Measurements from ENCODE around the gene PRLH. TPM values are rescaled to one million over a fixed set of nuclear protein-coding genes. Genes with fewer than 3 reads are reported as not detected.
A peak's percentile ranks its signal among the peaks of the same experiment; 100 is the strongest.
"Not testable (repeated sequence)": the region's sequence is repeated elsewhere in the genome, so short reads cannot be mapped to it uniquely, and the experiment has no call there.

The PRLH gene
- total RNA-seq, 1 donor from 2014 or later: not detected

DNA sequence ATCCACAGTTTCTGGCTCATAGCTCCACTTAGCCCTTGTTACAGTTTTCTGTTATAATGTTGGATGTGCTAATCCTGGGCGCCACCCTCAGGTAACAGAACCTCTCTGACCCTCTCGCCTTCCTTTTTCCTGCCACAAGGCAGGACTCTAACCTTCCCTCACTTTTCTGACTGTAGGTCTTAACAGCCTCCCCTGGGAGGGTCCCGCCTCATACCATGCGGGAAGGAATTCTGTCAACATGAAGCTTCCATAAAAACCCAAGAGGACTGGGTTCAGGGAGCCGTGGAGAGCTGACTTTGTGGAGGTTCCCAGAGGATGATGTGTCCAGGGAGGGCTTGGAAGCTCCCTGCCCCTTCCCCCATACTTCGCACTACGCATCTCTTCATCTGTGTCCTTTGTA lies 36.0 kb downstream of the PRLH start:
- DNase-seq: no peak

GRCh38 chr2:237603049-237603717 lies 36.8 kb downstream of the PRLH start:
- DNase-seq: no peak

DNA sequence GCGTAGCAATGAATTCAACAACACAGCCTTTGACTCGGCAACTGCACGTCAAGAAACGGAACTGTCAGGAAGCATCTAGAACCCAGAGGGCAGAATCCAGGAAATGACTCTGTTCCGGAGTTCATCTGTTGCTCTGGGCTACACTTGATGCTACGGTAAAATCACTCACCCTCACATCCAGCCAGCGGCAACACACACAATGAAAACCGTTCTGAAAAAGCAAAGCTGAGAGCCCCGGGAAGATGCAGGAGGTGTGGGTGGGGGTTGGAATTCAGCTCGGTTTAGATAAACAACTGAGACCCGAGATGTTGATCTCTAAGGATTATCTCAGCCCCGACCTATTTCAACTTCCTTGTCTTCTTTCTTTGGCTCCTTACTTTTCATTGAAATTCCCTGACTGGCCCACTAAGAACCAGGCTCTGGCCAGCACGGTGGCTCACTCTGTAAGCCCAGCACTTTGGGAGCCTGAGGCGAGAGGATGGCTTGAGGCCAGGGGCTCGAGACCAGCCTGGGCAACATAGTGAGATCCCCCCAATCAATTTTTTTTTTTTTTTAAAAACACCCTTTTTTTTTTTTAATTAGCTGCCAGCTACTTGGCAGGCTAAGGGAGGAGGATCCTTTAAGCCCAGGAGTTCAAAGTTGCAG lies 37.5 kb downstream of the PRLH start:
- no peak for DNase-seq

GRCh38 chr2:237604391-237604790 lies 38.0 kb downstream of the PRLH start:
- no peak for DNase-seq

GRCh38 chr2:237604960-237605359 lies 38.6 kb downstream of the PRLH start:
- DNase-seq: no peak

- not testable (repeated sequence) for DNase-seq
Measured at GRCh38 chr2:237606522-237606921, 40.1 kb downstream of the PRLH start.

DNA sequence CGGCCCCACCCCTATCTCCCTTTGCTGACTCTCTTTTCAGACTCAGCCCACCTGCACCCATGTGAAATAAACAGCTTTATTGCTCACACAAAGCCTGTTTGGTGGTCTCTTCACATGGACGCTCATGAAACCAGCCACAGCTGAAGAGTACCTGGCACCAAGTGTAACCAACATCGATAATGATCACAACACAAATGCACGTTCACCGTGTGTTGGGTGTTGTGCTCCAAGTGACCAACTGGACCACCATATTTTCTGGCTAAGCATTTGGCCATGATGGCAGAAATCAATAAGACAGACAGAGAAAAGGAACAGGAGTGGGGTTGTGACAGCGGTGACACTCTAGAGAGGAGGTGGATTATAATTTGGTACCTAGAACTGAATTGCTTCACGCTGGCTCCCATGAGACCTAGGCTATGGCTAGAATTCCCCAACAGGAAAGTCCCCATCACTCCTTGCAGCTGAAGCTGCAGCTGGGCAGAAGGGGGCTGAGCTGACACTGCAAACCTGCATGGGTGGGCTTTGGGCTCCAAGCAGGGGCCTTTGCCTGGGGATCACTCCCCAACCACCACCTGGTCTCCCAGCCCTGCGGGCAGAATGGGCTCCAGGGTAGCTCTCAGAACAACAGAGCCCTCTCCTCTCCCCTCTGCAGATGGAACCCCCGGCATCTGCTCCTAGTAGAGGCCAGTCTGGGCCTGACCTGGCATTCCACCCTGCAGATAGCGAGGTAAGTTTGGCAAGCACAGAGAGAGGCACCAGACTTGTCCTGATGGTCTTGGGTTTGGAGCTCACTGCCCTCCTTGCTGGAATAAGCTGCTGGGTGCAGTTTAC lies 46.4 kb downstream of the PRLH start:
- DNase-seq: no peak

DNA sequence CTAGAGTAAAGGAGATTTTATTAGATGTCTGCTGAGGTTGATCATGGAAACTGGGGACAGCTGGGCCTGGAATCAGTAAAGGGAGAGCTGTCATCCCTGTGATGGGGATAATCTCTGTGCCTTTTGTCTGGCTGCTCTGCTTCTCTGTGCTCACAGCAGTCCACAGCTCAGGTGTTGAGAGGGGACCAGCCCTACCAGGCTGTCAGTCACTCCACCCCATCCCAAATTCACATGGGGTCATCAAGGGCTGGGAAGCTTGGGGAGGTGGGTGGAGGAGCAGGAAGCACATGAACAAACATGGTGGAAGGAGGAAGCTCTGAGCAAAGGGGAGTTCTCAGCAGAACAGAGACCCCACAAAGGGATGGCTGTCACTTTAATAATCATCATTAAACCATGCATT lies 47.3 kb downstream of the PRLH start:
- no peak for DNase-seq

GRCh38 chr2:237614151-237614720 lies 47.9 kb downstream of the PRLH start:
- no peak for DNase-seq

GRCh38 chr2:237615631-237616249 lies 49.4 kb downstream of the PRLH start:
- DNase-seq: peak; percentile 4

- DNase-seq: no peak
Measured at GRCh38 chr2:237616373-237616733, 50.0 kb downstream of the PRLH start.

Small RNAs within 50 kb of the gene (small RNA-seq; reads per million reads assigned to genes)
- gene RNU6-1140P (ENCODE audit: low replicate concordance): not detected

Other genes with a start within 250 kb of the PRLH start
- gene COL6A3, start 152.4 kb upstream of the PRLH start, total RNA-seq: 661 TPM
- 10.3 TPM for gene MLPH, start 79.3 kb upstream of the PRLH start, total RNA-seq
- gene RAB17, start 24.2 kb downstream of the PRLH start, total RNA-seq: 1.0 TPM
- gene LRRFIP1, start 61.0 kb downstream of the PRLH start, total RNA-seq: 132 TPM
- 4.0 TPM for gene RBM44, start 232.2 kb downstream of the PRLH start, total RNA-seq

All from tongue (tissue), 3 donors.